ENCODE measurements around the gene CCDC158. TPM values are rescaled to one million over a fixed set of nuclear protein-coding genes. Genes with fewer than 3 reads are reported as not detected.

The CCDC158 gene
- total RNA-seq, 2 experiments from 2014 or later = not detected

GRCh38 chr4:76310683-76311082 is 110.3 kb downstream of the CCDC158 start:
- Mint-ChIP-seq H3K4me3 (no peak overlapping the region), H3K27me3 (peaks cover 4% of the 10 kb centered on the region), H3K36me3 (ENCODE audit: low read depth) (no peaks in the 10 kb centered on the region), H3K9me3 (no peaks in the 10 kb centered on the region), H3K27ac (no peak overlapping the region), H3K4me1 (ENCODE audit: low read depth) (peaks cover 2% of the 10 kb centered on the region)
- no peak for TF ChIP-seq CTCF (IDR thresholded peaks at IDR 0.05)
- POLR2A ChIA-PET = no interaction called here
- no peak for DNase-seq
- ATAC-seq = no peak
- intact Hi-C loops (cut with micrococcal nuclease) = no loop called here
- CTCF ChIA-PET = no interaction called here

DNA sequence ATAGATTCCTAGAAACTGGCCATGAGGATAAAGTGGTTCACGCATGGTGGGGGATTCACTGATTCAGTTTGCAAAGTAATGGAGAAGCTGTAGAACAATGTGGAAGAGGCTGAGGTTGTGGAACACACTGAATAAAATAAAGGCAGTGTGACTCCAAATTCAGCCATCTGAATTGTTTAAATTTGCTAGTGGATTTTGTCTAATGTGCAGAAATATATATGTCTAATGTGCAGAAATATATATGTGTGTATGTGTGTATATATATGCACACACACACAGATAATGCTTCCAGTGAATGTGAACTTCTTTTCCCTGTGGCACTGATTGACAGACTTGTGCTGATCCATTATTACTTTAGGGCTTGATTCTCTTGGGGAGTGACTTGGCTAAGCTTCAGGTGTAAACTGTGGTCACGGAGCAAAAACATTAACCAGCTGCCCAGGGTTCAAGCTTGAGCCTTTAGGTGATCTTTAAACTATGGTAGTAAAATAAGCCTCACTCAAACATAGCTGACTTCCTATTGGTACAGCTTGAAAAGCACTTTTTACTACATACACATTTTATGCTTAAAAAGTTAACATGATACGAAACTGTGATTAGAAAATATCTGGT is 110.9 kb downstream of the CCDC158 start:
- ATAC-seq (no peak), DNase-seq (no peak)
- H3K4me3 Mint-ChIP-seq = no peak overlapping the region
- TF ChIP-seq CTCF (IDR thresholded peaks at IDR 0.05) = no peak
- H3K27me3 Mint-ChIP-seq = peaks cover 6% of the 10 kb centered on the region
- H3K9me3 Mint-ChIP-seq = no peaks in the 10 kb centered on the region
- ChIA-PET POLR2A (no interaction called here), CTCF (no interaction called here)
- H3K27ac Mint-ChIP-seq = no peak overlapping the region
- intact Hi-C loops (cut with micrococcal nuclease) = no loop called here
- peaks cover 8% of the 10 kb centered on the region for H3K4me1 Mint-ChIP-seq (ENCODE audit: low read depth)
- H3K36me3 Mint-ChIP-seq (ENCODE audit: low read depth) = no peaks in the 10 kb centered on the region

DNA sequence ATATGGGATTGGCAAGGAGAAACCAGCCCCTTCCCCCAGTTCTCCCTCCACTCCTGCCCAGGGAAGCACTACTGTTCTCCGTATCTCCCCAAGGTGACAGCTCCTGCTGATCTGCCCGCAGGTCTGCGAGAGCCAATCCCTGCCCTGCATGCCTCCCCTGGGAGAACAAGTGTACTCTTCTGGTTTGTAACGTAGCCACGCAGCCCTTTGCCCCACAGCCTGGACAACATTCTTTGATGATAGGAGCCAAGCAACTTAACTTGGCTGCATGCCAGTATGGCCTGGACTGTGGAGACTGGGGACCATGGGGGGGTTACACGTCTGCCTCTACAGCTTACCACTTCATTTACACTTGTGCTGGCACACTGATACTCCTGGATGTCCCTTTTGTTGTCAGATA is 112.4 kb downstream of the CCDC158 start:
- CTCF ChIA-PET = interaction anchor here (0.6 to 4.4 kb wide), 3 partner anchors 14 to 504 kb away, joined by 3 to 27 read pairs (median 3); no protein-coding TSS in a partner anchor
- intact Hi-C loops (cut with micrococcal nuclease) = no loop called here
- Mint-ChIP-seq H3K4me1 (ENCODE audit: low read depth) (peaks cover 14% of the 10 kb centered on the region), H3K27me3 (peaks cover 7% of the 10 kb centered on the region), H3K27ac (no peak overlapping the region), H3K9me3 (no peaks in the 10 kb centered on the region), H3K36me3 (ENCODE audit: low read depth) (no peaks in the 10 kb centered on the region), H3K4me3 (no peak overlapping the region)
- DNase-seq (no peak), ATAC-seq (no peak)
- no peak for TF ChIP-seq CTCF (IDR thresholded peaks at IDR 0.05)
- POLR2A ChIA-PET = no interaction called here

DNA sequence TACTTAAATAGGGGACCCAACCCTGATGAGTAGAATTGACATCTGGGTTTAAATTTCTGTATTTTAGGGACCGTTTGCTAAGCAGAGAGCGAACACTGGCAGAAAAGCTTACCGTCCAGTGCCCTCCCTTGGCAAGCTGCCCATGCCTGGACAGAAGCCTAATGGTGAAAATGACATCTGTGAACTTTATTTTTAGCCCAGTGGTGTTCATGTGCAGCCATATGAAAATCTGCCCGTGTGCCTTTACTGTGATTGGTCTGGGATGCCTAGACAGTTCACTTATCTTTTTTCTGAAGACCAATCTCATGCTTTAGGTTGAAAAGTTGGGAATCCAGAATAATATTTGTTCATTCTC is 113.3 kb downstream of the CCDC158 start:
- H3K27ac Mint-ChIP-seq = no peak overlapping the region
- intact Hi-C loops (cut with micrococcal nuclease) = no loop called here
- no peak for DNase-seq
- no peaks in the 10 kb centered on the region for H3K9me3 Mint-ChIP-seq
- H3K4me3 Mint-ChIP-seq = peak overlapping the region; percentile 44
- peaks cover 17% of the 10 kb centered on the region for H3K4me1 Mint-ChIP-seq (ENCODE audit: low read depth)
- ATAC-seq = no peak
- no peaks in the 10 kb centered on the region for H3K36me3 Mint-ChIP-seq (ENCODE audit: low read depth)
- no peak for TF ChIP-seq CTCF (IDR thresholded peaks at IDR 0.05)
- ChIA-PET POLR2A (no interaction called here), CTCF (interaction anchor here (1.0 to 4.4 kb wide), 5 partner anchors 9 to 127 kb away, joined by 3 to 27 read pairs (median 5); no protein-coding TSS in a partner anchor)
- peaks cover 12% of the 10 kb centered on the region for H3K27me3 Mint-ChIP-seq

DNA sequence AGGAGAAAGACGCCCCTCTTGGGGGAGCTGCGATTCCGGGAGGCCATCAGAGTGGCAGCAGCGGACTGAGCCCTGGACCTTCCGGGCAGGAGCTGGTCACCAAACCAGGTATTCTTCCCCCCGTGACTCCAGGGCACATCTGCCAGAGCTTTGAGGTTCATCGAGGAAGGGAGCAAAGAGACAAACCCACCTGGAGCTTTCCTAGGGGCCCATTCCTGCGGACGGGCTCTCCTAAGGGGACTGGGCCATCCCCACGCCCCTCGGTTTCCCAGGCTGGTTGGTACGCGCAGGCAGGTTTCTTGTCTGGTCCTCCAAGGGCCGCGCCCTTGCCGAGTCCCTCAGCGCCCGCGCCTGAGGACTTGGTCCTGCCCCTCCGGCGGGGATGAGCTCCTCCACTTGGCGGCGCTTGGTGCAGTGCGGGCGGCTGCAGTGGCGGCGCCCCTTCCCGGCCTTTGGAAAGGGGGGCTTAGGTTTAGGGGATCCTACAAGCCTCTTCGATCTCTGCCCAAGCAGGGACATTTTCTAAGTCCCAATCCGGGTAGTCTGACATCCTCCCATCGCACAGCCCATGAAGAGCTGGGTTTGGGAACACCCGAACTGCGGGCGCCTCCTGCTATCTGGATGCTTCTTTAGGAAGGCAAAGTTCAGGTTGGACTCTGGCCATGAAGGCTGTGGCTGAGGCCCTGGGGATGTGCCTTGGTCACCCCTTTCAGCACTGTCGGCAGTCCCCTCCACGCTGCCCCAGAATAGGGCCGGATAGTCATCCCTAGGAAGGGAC is 113.9 kb downstream of the CCDC158 start:
- peak overlapping the region; percentile 71 for H3K4me3 Mint-ChIP-seq
- DNase-seq = peak; percentile 34
- ChIA-PET CTCF (interaction anchor here (0.7 to 4.4 kb wide), 6 partner anchors 9 to 151 kb away, joined by 3 to 27 read pairs (median 4); no protein-coding TSS in a partner anchor), POLR2A (no interaction called here)
- H3K27me3 Mint-ChIP-seq = peaks cover 15% of the 10 kb centered on the region
- intact Hi-C loops (cut with micrococcal nuclease) = no loop called here
- no peaks in the 10 kb centered on the region for H3K36me3 Mint-ChIP-seq (ENCODE audit: low read depth)
- H3K4me1 Mint-ChIP-seq (ENCODE audit: low read depth) = peaks cover 21% of the 10 kb centered on the region
- peak overlapping the region; percentile 16 for H3K27ac Mint-ChIP-seq
- TF ChIP-seq CTCF (IDR thresholded peaks at IDR 0.05) = no peak
- no peaks in the 10 kb centered on the region for H3K9me3 Mint-ChIP-seq
- no peak for ATAC-seq

All from activated CD8-positive, alpha-beta T cell treated with anti-CD3 and anti-CD28 coated beads for 36 hours (primary cell).